ENCODE measurements around the gene KLHDC9.

DNA sequence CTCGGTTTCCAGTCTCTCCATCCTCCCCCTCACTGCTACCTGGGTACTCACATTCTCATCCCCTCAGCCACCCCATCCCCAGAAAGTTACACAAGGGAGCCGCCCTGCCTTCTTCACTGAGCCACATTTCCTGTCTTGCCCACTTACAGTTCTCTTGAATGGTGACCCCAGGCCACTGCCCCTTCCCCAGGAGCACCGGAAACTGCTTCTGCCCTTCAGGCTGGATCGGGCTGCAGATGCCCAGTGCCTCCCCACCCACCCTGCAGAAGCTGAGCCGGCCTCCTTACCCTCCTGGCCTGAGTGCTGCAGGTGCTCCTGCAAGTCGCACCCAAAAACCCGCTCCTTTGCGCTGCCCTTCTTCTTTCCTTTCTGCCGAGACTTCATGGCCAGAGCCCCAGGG, 28.9 kb upstream of the KLHDC9 start:
- TF ChIP-seq, protein P1, sequence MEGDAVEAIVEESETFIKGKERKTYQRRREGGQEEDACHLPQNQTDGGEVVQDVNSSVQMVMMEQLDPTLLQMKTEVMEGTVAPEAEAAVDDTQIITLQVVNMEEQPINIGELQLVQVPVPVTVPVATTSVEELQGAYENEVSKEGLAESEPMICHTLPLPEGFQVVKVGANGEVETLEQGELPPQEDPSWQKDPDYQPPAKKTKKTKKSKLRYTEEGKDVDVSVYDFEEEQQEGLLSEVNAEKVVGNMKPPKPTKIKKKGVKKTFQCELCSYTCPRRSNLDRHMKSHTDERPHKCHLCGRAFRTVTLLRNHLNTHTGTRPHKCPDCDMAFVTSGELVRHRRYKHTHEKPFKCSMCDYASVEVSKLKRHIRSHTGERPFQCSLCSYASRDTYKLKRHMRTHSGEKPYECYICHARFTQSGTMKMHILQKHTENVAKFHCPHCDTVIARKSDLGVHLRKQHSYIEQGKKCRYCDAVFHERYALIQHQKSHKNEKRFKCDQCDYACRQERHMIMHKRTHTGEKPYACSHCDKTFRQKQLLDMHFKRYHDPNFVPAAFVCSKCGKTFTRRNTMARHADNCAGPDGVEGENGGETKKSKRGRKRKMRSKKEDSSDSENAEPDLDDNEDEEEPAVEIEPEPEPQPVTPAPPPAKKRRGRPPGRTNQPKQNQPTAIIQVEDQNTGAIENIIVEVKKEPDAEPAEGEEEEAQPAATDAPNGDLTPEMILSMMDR (IDR thresholded peaks at IDR 0.05), result no peak
- TF ChIP-seq POLR2A (IDR thresholded peaks at IDR 0.05), result no peak

Measured in right lobe of liver (tissue), 4 donors.